BLaER1 treated with 17β-estradiol and CSF1 and Interleukin-3, amounts not matched to agents 10 nM and 100 nM (cell line): ENCODE results near the gene RPL29.
A peak's percentile ranks its signal among the peaks of the same experiment; 100 is the strongest.
"Not testable (repeated sequence)": the region's sequence is repeated elsewhere in the genome, so short reads cannot be mapped to it uniquely, and the experiment has no call there.

Source experiments
- H3K27ac ChIP-seq, 11 experiments: shearing (Covaris generic); formaldehyde crosslinking; 2 replicates each; pipeline ENCODE4 v1.8.1; 2022
- H3K27me3 ChIP-seq, 11 experiments: shearing (Covaris generic); formaldehyde crosslinking; 2 replicates each; pipeline ENCODE4 v1.8.1; 2022
- H3K36me3 ChIP-seq, 11 experiments: shearing (Covaris generic); formaldehyde crosslinking; 2 replicates each; pipeline ENCODE4 v1.8.1; 2022
- H3K4me1 ChIP-seq, 10 experiments: shearing (Covaris generic); formaldehyde crosslinking; 2 replicates each; pipeline ENCODE4 v1.8.1; 2022
- H3K4me2 ChIP-seq, 11 experiments: shearing (Covaris generic); formaldehyde crosslinking; 2 replicates each; pipeline ENCODE4 v1.8.1; 2022
- H3K4me3 ChIP-seq, 10 experiments: shearing (Covaris generic); formaldehyde crosslinking; 2 replicates each; pipeline ENCODE4 v1.8.1; 2022
- H3K9ac ChIP-seq, 11 experiments: shearing (Covaris generic); formaldehyde crosslinking; 2 replicates each; pipeline ENCODE4 v1.8.1; 2022
- H3K9me3 ChIP-seq, 11 experiments: shearing (Covaris generic); formaldehyde crosslinking; replicated peaks in 1 of 11; 2 replicates each; pipeline ENCODE4 v1.8.1; 2022
- H4K20me1 ChIP-seq, 11 experiments: shearing (Covaris generic); formaldehyde crosslinking; 2 replicates each; pipeline ENCODE4 v1.8.1; 2022
- Cebpa-rat ChIP-seq, 11 experiments: shearing (Covaris generic); IDR thresholded peaks; 2 replicates each; pipeline ENCODE4 v1.8.1; 2022

RPL29 gene

GRCh38 chr3:52038227-52038626 lies 42.5 kb upstream of the RPL29 start:
- no peaks in the 10 kb centered on the region for H3K9me3 ChIP-seq
- no peaks in the 10 kb centered on the region for H4K20me1 ChIP-seq
- peak overlapping the region in 2 of 11 experiments; percentile 65 to 66; a peak in 1 of 22 replicates for H3K4me2 ChIP-seq
- no peak overlapping the region for H3K4me3 ChIP-seq
- H3K36me3 ChIP-seq, result no peaks in the 10 kb centered on the region
- H3K27ac ChIP-seq, result no peak overlapping the region
- no peak for TF ChIP-seq Cebpa-rat (IDR thresholded peaks at IDR 0.05)
- peaks cover 0 to 48% (median 37%) of the 10 kb centered on the region in 10 experiments; a peak in 15 of 20 replicates for H3K4me1 ChIP-seq
- no peaks in the 10 kb centered on the region for H3K27me3 ChIP-seq
- peak overlapping the region in 3 of 11 experiments; percentile 14 to 44 (median 38); a peak in 2 of 22 replicates for H3K9ac ChIP-seq

- Histone ChIP-seq H3K4me2 (peak overlapping the region in 6 of 11 experiments; percentile 9 to 66 (median 64); a peak in 9 of 22 replicates), H3K27ac (no peak overlapping the region), H3K36me3 (no peaks in the 10 kb centered on the region), H3K4me3 (no peak overlapping the region), H3K9me3 (no peaks in the 10 kb centered on the region), H4K20me1 (no peaks in the 10 kb centered on the region), H3K27me3 (no peaks in the 10 kb centered on the region), H3K9ac (peak overlapping the region in 4 of 11 experiments; percentile 3 to 38 (median 17); a peak in 1 of 22 replicates), H3K4me1 (peaks cover 0 to 48% (median 36%) of the 10 kb centered on the region in 10 experiments; a peak in 15 of 20 replicates)
- 0 out of 22 replicates have a peak, but pooled peaks of 1 of the 11 experiments have one; percentile 21 for TF ChIP-seq Cebpa-rat (IDR thresholded peaks at IDR 0.05)
These were observed 41.6 kb upstream of the RPL29 start for GRCh38 chr3:52037291-52037690.

- Histone ChIP-seq H4K20me1 (no peaks in the 10 kb centered on the region), H3K36me3 (no peaks in the 10 kb centered on the region), H3K27ac (no peak overlapping the region), H3K27me3 (no peaks in the 10 kb centered on the region), H3K4me3 (no peak overlapping the region), H3K9ac (no peak overlapping the region; a peak in 1 of 22 replicates), H3K4me2 (peak overlapping the region in 8 of 11 experiments; percentile 19 to 66 (median 58); a peak in 12 of 22 replicates), H3K4me1 (peaks cover 0 to 49% (median 34%) of the 10 kb centered on the region in 10 experiments; a peak in 15 of 20 replicates), H3K9me3 (peaks cover 0 to 4% (median 0%) of the 10 kb centered on the region in 11 experiments; a peak in 3 of 22 replicates)
- no peak for TF ChIP-seq Cebpa-rat (IDR thresholded peaks at IDR 0.05)
These were observed 41.1 kb upstream of the RPL29 start for GRCh38 chr3:52036829-52037228.

- Histone ChIP-seq H3K4me2 (peak overlapping the region in 8 of 11 experiments; percentile 19 to 66 (median 58); a peak in 14 of 22 replicates), H3K9me3 (peaks cover 0 to 10% (median 0%) of the 10 kb centered on the region in 11 experiments; a peak in 3 of 22 replicates), H3K27me3 (no peaks in the 10 kb centered on the region), H3K27ac (no peak overlapping the region), H3K9ac (peak overlapping the region in 2 of 11 experiments; percentile 0 to 6; a peak in 3 of 22 replicates), H4K20me1 (no peaks in the 10 kb centered on the region), H3K4me3 (no peak overlapping the region), H3K36me3 (no peaks in the 10 kb centered on the region), H3K4me1 (peaks cover 0 to 49% (median 30%) of the 10 kb centered on the region in 10 experiments; a peak in 15 of 20 replicates)
- TF ChIP-seq Cebpa-rat (IDR thresholded peaks at IDR 0.05), result no peak
These were observed 40.6 kb upstream of the RPL29 start for GRCh38 chr3:52036222-52036694.

GRCh38 chr3:52034651-52035050 lies 39.0 kb upstream of the RPL29 start:
- no peaks in the 10 kb centered on the region for H3K27me3 ChIP-seq
- H3K4me1 ChIP-seq, result peaks cover 0 to 52% (median 31%) of the 10 kb centered on the region in 10 experiments; a peak in 14 of 20 replicates
- H3K4me3 ChIP-seq, result no peak overlapping the region
- H3K9me3 ChIP-seq, result peaks cover 0 to 15% (median 0%) of the 10 kb centered on the region in 11 experiments; a peak in 3 of 22 replicates
- TF ChIP-seq Cebpa-rat (IDR thresholded peaks at IDR 0.05), result no peak
- H3K4me2 ChIP-seq, result no peak overlapping the region
- H3K9ac ChIP-seq, result no peak overlapping the region
- H3K36me3 ChIP-seq, result no peaks in the 10 kb centered on the region
- H3K27ac ChIP-seq, result no peak overlapping the region
- no peaks in the 10 kb centered on the region for H4K20me1 ChIP-seq

- Histone ChIP-seq H3K4me3 (no peak overlapping the region), H3K9me3 (peaks cover 0 to 15% (median 0%) of the 10 kb centered on the region in 11 experiments; a peak in 3 of 22 replicates), H3K9ac (no peak overlapping the region), H3K27ac (no peak overlapping the region), H4K20me1 (no peaks in the 10 kb centered on the region), H3K4me2 (no peak overlapping the region), H3K27me3 (no peaks in the 10 kb centered on the region), H3K4me1 (peaks cover 0 to 56% (median 35%) of the 10 kb centered on the region in 10 experiments; a peak in 17 of 20 replicates), H3K36me3 (no peaks in the 10 kb centered on the region)
- no peak for TF ChIP-seq Cebpa-rat (IDR thresholded peaks at IDR 0.05)
These were observed 38.5 kb upstream of the RPL29 start for GRCh38 chr3:52034212-52034611.

GRCh38 chr3:52033748-52034147 lies 38.1 kb upstream of the RPL29 start:
- not testable (repeated sequence) for H3K9ac ChIP-seq, H3K4me2 ChIP-seq, H3K27ac ChIP-seq, H3K36me3 ChIP-seq, H3K4me3 ChIP-seq, H4K20me1 ChIP-seq, H3K27me3 ChIP-seq
- peaks cover 4 to 60% (median 39%) of the 10 kb centered on the region in 10 experiments for H3K4me1 ChIP-seq
- peaks cover 0 to 15% (median 0%) of the 10 kb centered on the region in 11 experiments; a peak in 3 of 22 replicates for H3K9me3 ChIP-seq

GRCh38 chr3:52032702-52033408 lies 37.2 kb upstream of the RPL29 start:
- Histone ChIP-seq H3K4me3 (no peak overlapping the region), H3K4me2 (no peak overlapping the region; a peak in 1 of 22 replicates), H4K20me1 (no peaks in the 10 kb centered on the region)

GRCh38 chr3:52031896-52032295 lies 36.2 kb upstream of the RPL29 start:
- Histone ChIP-seq H4K20me1 (no peaks in the 10 kb centered on the region), H3K27me3 (no peaks in the 10 kb centered on the region), H3K9ac (no peak overlapping the region), H3K4me1 (peaks cover 9 to 60% (median 35%) of the 10 kb centered on the region in 10 experiments), H3K4me3 (no peak overlapping the region), H3K27ac (no peak overlapping the region), H3K36me3 (no peaks in the 10 kb centered on the region), H3K4me2 (peak overlapping the region in 3 of 11 experiments; percentile 15 to 30 (median 29); a peak in 2 of 22 replicates), H3K9me3 (peaks cover 0 to 15% (median 0%) of the 10 kb centered on the region in 11 experiments; a peak in 3 of 22 replicates)
- TF ChIP-seq Cebpa-rat (IDR thresholded peaks at IDR 0.05), result no peak

More at GRCh38 chr3:52032702-52033408, 37.2 kb upstream of the RPL29 start:
- Histone ChIP-seq H3K9me3 (peaks cover 0 to 15% (median 0%) of the 10 kb centered on the region in 11 experiments; a peak in 3 of 22 replicates), H3K9ac (no peak overlapping the region), H3K4me1 (peaks cover 9 to 62% (median 42%) of the 10 kb centered on the region in 10 experiments), H3K36me3 (no peaks in the 10 kb centered on the region), H3K27ac (no peak overlapping the region), H3K27me3 (no peaks in the 10 kb centered on the region)
- no peak for TF ChIP-seq Cebpa-rat (IDR thresholded peaks at IDR 0.05)
